ENCODE measurements around the gene ZNF652.

Gene ZNF652

GRCh38 chr17:49318435-49318965 lies 43.5 kb downstream of the ZNF652 start:
- no peak overlapping the region for H3K9ac ChIP-seq (ENCODE audit: low read length)
- H2AFZ ChIP-seq (ENCODE audit: low read length): no peak overlapping the region
- H3K27ac ChIP-seq (ENCODE audit: low read depth, low read length, poor library complexity, severe bottlenecking): no peak overlapping the region
- H3K27me3 ChIP-seq (ENCODE audit: insufficient read depth, low read length): no peaks in the 10 kb centered on the region
- H3K9me3 ChIP-seq (ENCODE audit: low read length): no peaks in the 10 kb centered on the region
- H3K9me2 ChIP-seq (ENCODE audit: low read depth, low read length): no peaks in the 10 kb centered on the region
- no peak for TF ChIP-seq CTCF (IDR thresholded peaks at IDR 0.05; ENCODE audit: low read length)
- TF ChIP-seq EZH2 (IDR thresholded peaks at IDR 0.05; ENCODE audit: borderline replicate concordance, low read length): no peak
- H3K79me2 ChIP-seq (ENCODE audit: insufficient read depth, low read length): no peaks in the 10 kb centered on the region
- H3K4me3 ChIP-seq (ENCODE audit: low read depth, low read length, poor library complexity, severe bottlenecking): no peak overlapping the region
- H4K20me1 ChIP-seq (ENCODE audit: insufficient read depth, low read length): no peaks in the 10 kb centered on the region
- peaks cover 23% of the 10 kb centered on the region for H3K4me1 ChIP-seq (ENCODE audit: insufficient read depth, low read length, severe bottlenecking)
- no peaks in the 10 kb centered on the region for H3K36me3 ChIP-seq (ENCODE audit: insufficient read depth, low read length)
- no peaks in the 10 kb centered on the region for H3F3A ChIP-seq (ENCODE audit: insufficient read depth, low read length)
- no peak overlapping the region for H3K4me2 ChIP-seq (ENCODE audit: low read length)

GRCh38 chr17:49316889-49317675 lies 45.0 kb downstream of the ZNF652 start:
- Histone ChIP-seq H3K9me3 (ENCODE audit: low read length) (no peaks in the 10 kb centered on the region), H3K27ac (ENCODE audit: low read depth, low read length, poor library complexity, severe bottlenecking) (peak overlapping the region; percentile 66), H3K36me3 (ENCODE audit: insufficient read depth, low read length) (peaks cover 8% of the 10 kb centered on the region; the same call in 1 of the 2 replicates), H3K27me3 (ENCODE audit: insufficient read depth, low read length) (no peaks in the 10 kb centered on the region), H3K79me2 (ENCODE audit: insufficient read depth, low read length) (no peaks in the 10 kb centered on the region), H3F3A (ENCODE audit: insufficient read depth, low read length) (no peaks in the 10 kb centered on the region), H3K9me2 (ENCODE audit: low read depth, low read length) (no peaks in the 10 kb centered on the region), H2AFZ (ENCODE audit: low read length) (no peak overlapping the region), H4K20me1 (ENCODE audit: insufficient read depth, low read length) (no peaks in the 10 kb centered on the region), H3K4me1 (ENCODE audit: insufficient read depth, low read length, severe bottlenecking) (peaks cover 23% of the 10 kb centered on the region), H3K9ac (ENCODE audit: low read length) (peak overlapping the region; percentile 3; the same call in 1 of the 2 replicates), H3K4me3 (ENCODE audit: low read depth, low read length, poor library complexity, severe bottlenecking) (no peak overlapping the region), H3K4me2 (ENCODE audit: low read length) (peak overlapping the region; percentile 56; the same call in 1 of the 2 replicates)
- TF ChIP-seq CTCF (IDR thresholded peaks at IDR 0.05; ENCODE audit: low read length) (no peak), EZH2 (IDR thresholded peaks at IDR 0.05; ENCODE audit: borderline replicate concordance, low read length) (no peak)

DNA sequence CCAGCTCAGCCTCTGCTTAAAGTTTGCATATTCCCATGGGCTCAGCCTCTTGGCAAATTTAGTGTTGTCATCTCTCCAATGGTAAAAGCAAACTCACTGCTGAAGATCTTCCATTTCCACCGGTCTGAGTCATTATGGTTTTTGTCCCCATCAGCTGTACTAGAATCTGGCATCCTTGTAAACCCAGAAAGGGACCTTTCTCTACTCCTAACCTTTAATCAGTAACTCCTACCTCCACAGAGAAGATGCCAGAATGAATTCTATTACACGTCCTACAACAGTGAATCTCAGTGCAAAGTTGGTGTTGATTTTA lies 45.8 kb downstream of the ZNF652 start:
- H3K27ac ChIP-seq (ENCODE audit: low read depth, low read length, poor library complexity, severe bottlenecking): peak overlapping the region; percentile 66
- no peaks in the 10 kb centered on the region for H3K79me2 ChIP-seq (ENCODE audit: insufficient read depth, low read length)
- no peaks in the 10 kb centered on the region for H3K9me3 ChIP-seq (ENCODE audit: low read length)
- H3K36me3 ChIP-seq (ENCODE audit: insufficient read depth, low read length): peaks cover 15% of the 10 kb centered on the region; the same call in 1 of the 2 replicates
- H3F3A ChIP-seq (ENCODE audit: insufficient read depth, low read length): no peaks in the 10 kb centered on the region
- H3K9ac ChIP-seq (ENCODE audit: low read length): peak overlapping the region; percentile 3; the same call in 1 of the 2 replicates
- TF ChIP-seq EZH2 (IDR thresholded peaks at IDR 0.05; ENCODE audit: borderline replicate concordance, low read length) (no peak), CTCF (IDR thresholded peaks at IDR 0.05; ENCODE audit: low read length) (no peak)
- no peak overlapping the region for H3K4me3 ChIP-seq (ENCODE audit: low read depth, low read length, poor library complexity, severe bottlenecking)
- peak overlapping the region; percentile 56; the same call in 1 of the 2 replicates for H3K4me2 ChIP-seq (ENCODE audit: low read length)
- H3K27me3 ChIP-seq (ENCODE audit: insufficient read depth, low read length): no peaks in the 10 kb centered on the region
- no peak overlapping the region for H2AFZ ChIP-seq (ENCODE audit: low read length)
- H3K4me1 ChIP-seq (ENCODE audit: insufficient read depth, low read length, severe bottlenecking): peaks cover 23% of the 10 kb centered on the region
- no peaks in the 10 kb centered on the region for H4K20me1 ChIP-seq (ENCODE audit: insufficient read depth, low read length)
- H3K9me2 ChIP-seq (ENCODE audit: low read depth, low read length): no peaks in the 10 kb centered on the region

Measured in OCI-LY1 (cell line).